Measurements from ENCODE around the gene BTBD17.

BTBD17 gene

DNA sequence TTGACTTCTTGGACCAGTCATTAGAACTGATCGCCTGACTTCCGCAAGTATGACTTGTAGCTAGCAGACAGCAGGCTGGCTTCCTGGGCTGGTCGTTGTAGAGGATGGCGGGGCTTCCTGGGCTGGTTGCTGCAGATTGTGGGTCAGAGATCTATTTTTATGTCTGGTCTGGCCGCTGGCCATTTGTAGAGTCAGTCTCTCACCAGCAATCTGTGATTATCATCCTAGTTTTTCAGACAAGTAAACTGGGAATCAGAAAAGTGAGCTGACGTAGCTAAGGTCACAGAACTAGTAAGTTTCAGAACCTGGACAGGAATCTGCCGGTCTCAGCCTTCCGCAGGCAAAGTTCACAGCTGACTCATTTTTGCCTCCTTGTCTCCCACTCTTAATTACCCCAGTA is 24.7 kb upstream of the BTBD17 start:
- TF ChIP-seq, protein P1, sequence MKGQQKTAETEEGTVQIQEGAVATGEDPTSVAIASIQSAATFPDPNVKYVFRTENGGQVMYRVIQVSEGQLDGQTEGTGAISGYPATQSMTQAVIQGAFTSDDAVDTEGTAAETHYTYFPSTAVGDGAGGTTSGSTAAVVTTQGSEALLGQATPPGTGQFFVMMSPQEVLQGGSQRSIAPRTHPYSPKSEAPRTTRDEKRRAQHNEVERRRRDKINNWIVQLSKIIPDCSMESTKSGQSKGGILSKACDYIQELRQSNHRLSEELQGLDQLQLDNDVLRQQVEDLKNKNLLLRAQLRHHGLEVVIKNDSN (IDR thresholded peaks at IDR 0.05), result no peak
- no peak for TF ChIP-seq EGR1 (IDR thresholded peaks at IDR 0.05)
- TF ChIP-seq RAD21 (IDR thresholded peaks at IDR 0.05; ENCODE audit: low read depth), result no peak
- TF ChIP-seq ZBTB7A (IDR thresholded peaks at IDR 0.05; ENCODE audit: low read depth), result no peak
- TF ChIP-seq, protein P2, sequence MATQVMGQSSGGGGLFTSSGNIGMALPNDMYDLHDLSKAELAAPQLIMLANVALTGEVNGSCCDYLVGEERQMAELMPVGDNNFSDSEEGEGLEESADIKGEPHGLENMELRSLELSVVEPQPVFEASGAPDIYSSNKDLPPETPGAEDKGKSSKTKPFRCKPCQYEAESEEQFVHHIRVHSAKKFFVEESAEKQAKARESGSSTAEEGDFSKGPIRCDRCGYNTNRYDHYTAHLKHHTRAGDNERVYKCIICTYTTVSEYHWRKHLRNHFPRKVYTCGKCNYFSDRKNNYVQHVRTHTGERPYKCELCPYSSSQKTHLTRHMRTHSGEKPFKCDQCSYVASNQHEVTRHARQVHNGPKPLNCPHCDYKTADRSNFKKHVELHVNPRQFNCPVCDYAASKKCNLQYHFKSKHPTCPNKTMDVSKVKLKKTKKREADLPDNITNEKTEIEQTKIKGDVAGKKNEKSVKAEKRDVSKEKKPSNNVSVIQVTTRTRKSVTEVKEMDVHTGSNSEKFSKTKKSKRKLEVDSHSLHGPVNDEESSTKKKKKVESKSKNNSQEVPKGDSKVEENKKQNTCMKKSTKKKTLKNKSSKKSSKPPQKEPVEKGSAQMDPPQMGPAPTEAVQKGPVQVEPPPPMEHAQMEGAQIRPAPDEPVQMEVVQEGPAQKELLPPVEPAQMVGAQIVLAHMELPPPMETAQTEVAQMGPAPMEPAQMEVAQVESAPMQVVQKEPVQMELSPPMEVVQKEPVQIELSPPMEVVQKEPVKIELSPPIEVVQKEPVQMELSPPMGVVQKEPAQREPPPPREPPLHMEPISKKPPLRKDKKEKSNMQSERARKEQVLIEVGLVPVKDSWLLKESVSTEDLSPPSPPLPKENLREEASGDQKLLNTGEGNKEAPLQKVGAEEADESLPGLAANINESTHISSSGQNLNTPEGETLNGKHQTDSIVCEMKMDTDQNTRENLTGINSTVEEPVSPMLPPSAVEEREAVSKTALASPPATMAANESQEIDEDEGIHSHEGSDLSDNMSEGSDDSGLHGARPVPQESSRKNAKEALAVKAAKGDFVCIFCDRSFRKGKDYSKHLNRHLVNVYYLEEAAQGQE (IDR thresholded peaks at IDR 0.05; ENCODE audit: low read depth), result no peak
- TF ChIP-seq TEAD4 (IDR thresholded peaks at IDR 0.05), result no peak
- TF ChIP-seq, protein P3, sequence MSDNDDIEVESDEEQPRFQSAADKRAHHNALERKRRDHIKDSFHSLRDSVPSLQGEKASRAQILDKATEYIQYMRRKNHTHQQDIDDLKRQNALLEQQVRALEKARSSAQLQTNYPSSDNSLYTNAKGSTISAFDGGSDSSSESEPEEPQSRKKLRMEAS (IDR thresholded peaks at IDR 0.05), result no peak
- no peak for TF ChIP-seq TAF1 (IDR thresholded peaks at IDR 0.05; ENCODE audit: low read depth)
- TF ChIP-seq NFIC (IDR thresholded peaks at IDR 0.05), result no peak

DNA sequence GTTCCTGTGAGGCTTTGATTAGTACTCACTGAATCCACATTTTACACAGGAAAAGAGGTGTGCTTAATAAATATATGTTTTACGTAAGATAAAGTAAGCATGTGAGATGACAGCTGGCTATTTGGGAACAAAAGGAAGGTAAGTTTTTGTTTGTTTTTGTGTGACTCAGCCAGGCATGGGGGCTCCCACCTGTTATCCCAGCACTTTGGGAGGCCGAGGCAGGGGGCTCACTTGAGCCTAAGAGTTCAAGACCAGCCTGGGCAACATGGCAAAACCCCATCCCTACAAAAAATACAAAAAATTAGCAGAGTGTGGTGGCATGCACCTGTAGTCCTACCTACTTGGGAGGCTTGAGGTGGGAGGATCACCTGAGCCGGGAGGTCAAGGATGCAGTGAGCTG is 23.5 kb upstream of the BTBD17 start:
- no peak for TF ChIP-seq EGR1 (IDR thresholded peaks at IDR 0.05)
- TF ChIP-seq CREB1 (IDR thresholded peaks at IDR 0.05; ENCODE audit: low read depth), result no peak
- no peak for TF ChIP-seq RAD21 (IDR thresholded peaks at IDR 0.05; ENCODE audit: low read depth)
- TF ChIP-seq, protein P1 (IDR thresholded peaks at IDR 0.05), result no peak
- TF ChIP-seq NFIC (IDR thresholded peaks at IDR 0.05), result no peak
- no peak for TF ChIP-seq YY1 (IDR thresholded peaks at IDR 0.05; ENCODE audit: low read depth)
- no peak for TF ChIP-seq TEAD4 (IDR thresholded peaks at IDR 0.05)
- no peak for TF ChIP-seq ZBTB7A (IDR thresholded peaks at IDR 0.05; ENCODE audit: low read depth)
- no peak for TF ChIP-seq FOXM1 (IDR thresholded peaks at IDR 0.05; ENCODE audit: borderline replicate concordance, low read depth)
- no peak for TF ChIP-seq CEBPB (IDR thresholded peaks at IDR 0.05)
- TF ChIP-seq EP300 (IDR thresholded peaks at IDR 0.05; ENCODE audit: borderline replicate concordance), result no peak
- TF ChIP-seq, protein P3 (IDR thresholded peaks at IDR 0.05), result no peak
- TF ChIP-seq, protein P2 (IDR thresholded peaks at IDR 0.05; ENCODE audit: low read depth), result no peak
- TF ChIP-seq TAF1 (IDR thresholded peaks at IDR 0.05; ENCODE audit: low read depth), result no peak
- no peak for TF ChIP-seq TCF12 (IDR thresholded peaks at IDR 0.05; ENCODE audit: low read depth)

DNA sequence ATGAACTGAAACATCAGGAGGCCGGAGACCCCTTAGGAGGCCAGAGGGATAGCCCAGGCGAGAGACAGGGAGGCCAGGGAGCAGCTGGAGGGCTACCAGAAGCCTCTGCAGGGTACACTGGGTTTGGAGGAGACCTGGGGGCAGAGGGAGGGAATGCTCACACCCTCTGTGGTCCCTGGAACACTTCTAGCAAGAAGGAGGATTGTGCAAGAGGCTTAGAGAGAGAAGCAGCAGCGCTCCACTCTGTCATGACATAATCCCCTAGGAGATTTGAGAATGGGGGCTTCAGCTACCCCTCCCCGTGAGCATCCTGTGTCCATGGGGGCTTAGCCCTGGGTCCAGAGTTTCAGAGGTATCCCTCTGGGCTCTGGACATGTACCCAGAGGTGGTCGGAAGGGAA is 21.5 kb upstream of the BTBD17 start:
- TF ChIP-seq TEAD4 (IDR thresholded peaks at IDR 0.05) (no peak), FOXM1 (IDR thresholded peaks at IDR 0.05; ENCODE audit: borderline replicate concordance, low read depth) (no peak), EP300 (IDR thresholded peaks at IDR 0.05; ENCODE audit: borderline replicate concordance) (no peak)
- TF ChIP-seq, protein P1 (IDR thresholded peaks at IDR 0.05), result no peak

DNA sequence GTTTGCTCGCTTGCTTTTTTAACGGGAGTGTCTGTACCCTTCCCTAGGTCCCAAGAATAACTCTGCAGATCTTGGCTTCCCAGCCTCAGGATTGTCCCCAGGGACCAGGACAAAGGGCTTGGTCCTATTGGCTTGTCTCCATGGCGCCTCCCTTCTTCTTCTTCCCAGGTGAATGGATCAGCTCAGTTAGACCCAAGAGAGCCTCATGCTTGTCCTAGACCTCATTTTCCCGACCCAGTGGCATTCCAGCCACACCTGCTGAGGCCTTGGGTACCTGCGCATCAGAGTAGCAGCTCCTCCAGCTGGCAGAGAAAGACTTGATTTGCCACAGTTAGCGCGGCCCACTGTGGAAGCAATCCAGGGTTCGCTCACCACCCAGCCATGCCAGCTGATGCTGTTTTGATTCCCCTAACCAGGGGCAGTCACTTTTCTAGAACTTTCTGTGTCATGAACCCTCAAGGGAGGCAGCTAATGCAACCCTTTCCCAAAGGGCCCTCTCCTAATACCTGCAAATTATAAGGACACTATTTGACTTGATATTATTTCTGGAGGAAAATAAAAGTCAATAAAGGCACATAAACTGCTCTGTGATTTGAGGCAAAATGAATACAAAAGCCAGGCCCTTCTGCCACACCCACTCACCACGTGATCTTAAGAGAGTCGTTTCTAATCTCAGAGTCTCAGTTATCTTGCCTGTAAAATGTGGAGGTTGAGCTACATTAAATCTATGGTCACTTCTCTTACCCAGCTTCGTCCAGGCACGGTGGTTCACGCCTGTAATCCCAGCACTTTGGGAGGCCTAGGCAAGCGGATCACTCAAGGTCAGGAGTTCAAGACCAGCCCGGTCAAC is 19.5 kb upstream of the BTBD17 start:
- no peak for TF ChIP-seq TCF12 (IDR thresholded peaks at IDR 0.05; ENCODE audit: low read depth)
- TF ChIP-seq, protein P3 (IDR thresholded peaks at IDR 0.05), result no peak
- no peak for TF ChIP-seq EGR1 (IDR thresholded peaks at IDR 0.05)
- no peak for TF ChIP-seq RAD21 (IDR thresholded peaks at IDR 0.05; ENCODE audit: low read depth)
- no peak for TF ChIP-seq EP300 (IDR thresholded peaks at IDR 0.05; ENCODE audit: borderline replicate concordance)
- TF ChIP-seq TAF1 (IDR thresholded peaks at IDR 0.05; ENCODE audit: low read depth), result no peak
- no peak for TF ChIP-seq CREB1 (IDR thresholded peaks at IDR 0.05; ENCODE audit: low read depth)
- no peak for TF ChIP-seq TEAD4 (IDR thresholded peaks at IDR 0.05)
- no peak for TF ChIP-seq FOXM1 (IDR thresholded peaks at IDR 0.05; ENCODE audit: borderline replicate concordance, low read depth)
- TF ChIP-seq NFIC (IDR thresholded peaks at IDR 0.05), result no peak
- no peak for TF ChIP-seq YY1 (IDR thresholded peaks at IDR 0.05; ENCODE audit: low read depth)
- TF ChIP-seq, protein P2 (IDR thresholded peaks at IDR 0.05; ENCODE audit: low read depth), result no peak
- TF ChIP-seq, protein P1 (IDR thresholded peaks at IDR 0.05), result no peak
- TF ChIP-seq CEBPB (IDR thresholded peaks at IDR 0.05), result no peak
- no peak for TF ChIP-seq ZBTB7A (IDR thresholded peaks at IDR 0.05; ENCODE audit: low read depth)

All from Ishikawa (cell line).